ENCODE data around the gene TPRG1L.

GRCh38 chr1:3616861-3617260, 8.0 kb upstream of the TPRG1L start:
- TF ChIP-seq, protein P1, sequence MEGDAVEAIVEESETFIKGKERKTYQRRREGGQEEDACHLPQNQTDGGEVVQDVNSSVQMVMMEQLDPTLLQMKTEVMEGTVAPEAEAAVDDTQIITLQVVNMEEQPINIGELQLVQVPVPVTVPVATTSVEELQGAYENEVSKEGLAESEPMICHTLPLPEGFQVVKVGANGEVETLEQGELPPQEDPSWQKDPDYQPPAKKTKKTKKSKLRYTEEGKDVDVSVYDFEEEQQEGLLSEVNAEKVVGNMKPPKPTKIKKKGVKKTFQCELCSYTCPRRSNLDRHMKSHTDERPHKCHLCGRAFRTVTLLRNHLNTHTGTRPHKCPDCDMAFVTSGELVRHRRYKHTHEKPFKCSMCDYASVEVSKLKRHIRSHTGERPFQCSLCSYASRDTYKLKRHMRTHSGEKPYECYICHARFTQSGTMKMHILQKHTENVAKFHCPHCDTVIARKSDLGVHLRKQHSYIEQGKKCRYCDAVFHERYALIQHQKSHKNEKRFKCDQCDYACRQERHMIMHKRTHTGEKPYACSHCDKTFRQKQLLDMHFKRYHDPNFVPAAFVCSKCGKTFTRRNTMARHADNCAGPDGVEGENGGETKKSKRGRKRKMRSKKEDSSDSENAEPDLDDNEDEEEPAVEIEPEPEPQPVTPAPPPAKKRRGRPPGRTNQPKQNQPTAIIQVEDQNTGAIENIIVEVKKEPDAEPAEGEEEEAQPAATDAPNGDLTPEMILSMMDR (tag by site-specific recombination; IDR thresholded peaks at IDR 0.05) = no peak
- no peak for TF ChIP-seq ZNF184 (tag by site-specific recombination; IDR thresholded peaks at IDR 0.05)
- no peak for TF ChIP-seq ZNF18 (tag by site-specific recombination; IDR thresholded peaks at IDR 0.05)
- TF ChIP-seq ZNF433 (tag by site-specific recombination; IDR thresholded peaks at IDR 0.05; ENCODE audit: low read depth) = no peak
- no peak for TF ChIP-seq TCF7L2 (IDR thresholded peaks at IDR 0.05; ENCODE audit: borderline replicate concordance, low read depth, low read length)
